HL-60/S4 (cell line): Measurements from ENCODE around the gene WASF2.

Experiments
- in situ Hi-C: fragments of 300-500 bp; cut with MboI; formaldehyde crosslinking; loops from 2 replicates; pipeline ENCODE4 v1.14.3; 2022; ENCODE audit warnings: low sequenced_read_pairs

Gene WASF2

GRCh38 chr1:27400963-27401341 is 89.0 kb downstream of the WASF2 start:
- in situ Hi-C loops = no loop called here

- in situ Hi-C loops = no loop called here
These were observed 89.6 kb downstream of the WASF2 start for GRCh38 chr1:27400082-27400962.

GRCh38 chr1:27399251-27400025 is 90.5 kb downstream of the WASF2 start:
- in situ Hi-C loops = loop anchor here (5.0 to 10.0 kb wide), 2 partner anchors 265 to 352 kb away; no protein-coding TSS in a partner anchor

GRCh38 chr1:27398405-27399149 is 91.4 kb downstream of the WASF2 start:
- in situ Hi-C loops = loop anchor here (5.0 to 10.0 kb wide), 2 partner anchors 266 to 351 kb away; no protein-coding TSS in a partner anchor

- in situ Hi-C loops = loop anchor here (5.0 to 10.0 kb wide), 2 partner anchors 267 to 350 kb away; no protein-coding TSS in a partner anchor
These were observed 92.2 kb downstream of the WASF2 start for GRCh38 chr1:27397749-27398148.

GRCh38 chr1:27397110-27397509 is 92.9 kb downstream of the WASF2 start:
- in situ Hi-C loops = loop anchor here (5.0 to 10.0 kb wide), 2 partner anchors 268 to 350 kb away; no protein-coding TSS in a partner anchor

GRCh38 chr1:27395441-27396195 is 94.3 kb downstream of the WASF2 start:
- in situ Hi-C loops = loop anchor here (5.0 to 10.0 kb wide), 2 partner anchors 269 to 348 kb away; no protein-coding TSS in a partner anchor

- in situ Hi-C loops = loop anchor here (5.0 to 10.0 kb wide), 4 partner anchors 212 to 348 kb away; no protein-coding TSS in a partner anchor
These were observed 95.0 kb downstream of the WASF2 start for GRCh38 chr1:27394925-27395324.

GRCh38 chr1:27394282-27394658 is 95.7 kb downstream of the WASF2 start:
- in situ Hi-C loops = loop anchor here (5.0 to 10.0 kb wide), 3 partner anchors 213 to 292 kb away; no protein-coding TSS in a partner anchor

- in situ Hi-C loops = loop anchor here (5.0 to 10.0 kb wide), 3 partner anchors 214 to 291 kb away; no protein-coding TSS in a partner anchor
These were observed 96.2 kb downstream of the WASF2 start for GRCh38 chr1:27393641-27394281.

GRCh38 chr1:27392778-27393635 is 97.0 kb downstream of the WASF2 start:
- in situ Hi-C loops = loop anchor here (5.0 to 10.0 kb wide), 3 partner anchors 214 to 291 kb away; no protein-coding TSS in a partner anchor

GRCh38 chr1:27392096-27392777 is 97.7 kb downstream of the WASF2 start, which contains the start of gene GPR3:
GPR3 (plus strand) TSS chr1:27392622; CDS start chr1:27393799, 1,177 bp downstream.
- in situ Hi-C loops = loop anchor here (5.0 to 10.0 kb wide), 3 partner anchors 215 to 290 kb away; no protein-coding TSS in a partner anchor

GRCh38 chr1:27391511-27392095 is 98.4 kb downstream of the WASF2 start:
- in situ Hi-C loops = loop anchor here (5.0 to 10.0 kb wide), 3 partner anchors 216 to 289 kb away; no protein-coding TSS in a partner anchor

- in situ Hi-C loops = loop anchor here (5.0 kb wide), 1 partner anchor 86 kb away; no protein-coding TSS in a partner anchor
These were observed 101.5 kb downstream of the WASF2 start for GRCh38 chr1:27388337-27389005.

GRCh38 chr1:27384797-27385196 is 105.2 kb downstream of the WASF2 start:
- in situ Hi-C loops = loop anchor here (5.0 kb wide), 1 partner anchor 82 kb away; no protein-coding TSS in a partner anchor

GRCh38 chr1:27383661-27384060 is 106.3 kb downstream of the WASF2 start:
- in situ Hi-C loops = no loop called here
